K562 (cell line): ENCODE results near the gene KSR2. TPM values are rescaled to one million over a fixed set of nuclear protein-coding genes. Genes with fewer than 3 reads are reported as not detected.

Experiments used
- ATAC-seq: fragments of 200-7000 bp; cut with Tn5 transposase; 3 replicates; pipeline ENCODE4 v1.9.1; 2020; ENCODE audit warnings: moderate library complexity
- BruUV-seq: library from RNA; stranded (reverse); fragments of 400-500 nt; replicated peaks from 2 replicates; lab custom pipeline; 2021; lab: Mats Ljungman, UMichigan
- CTCF ChIA-PET: fragments of 300-600 bp; formaldehyde crosslinking; extraction: SDS; loops from one replicate; lab custom pipeline; 2021; ENCODE audit warnings: low intra/inter-chr PET ratio; lab: Yijun Ruan, JAX
- POLR2A ChIA-PET: fragments of 300-600, 350-650 bp; sonication (Branson Sonifier 250); formaldehyde crosslinking; extraction: SDS; loops from one replicate; lab custom pipeline; 2021; ENCODE audit warnings: antibody characterized with exemption, inconsistent platforms; lab: Yijun Ruan, JAX
- DNase-seq, 4 experiments: peaks; one replicate each; pipeline versions ENCODE4 v3.0.0 to v3.0.0-alpha.2; 2011 to 2018; ENCODE audit warnings: low spot score in 3 of 4, mixed read lengths in 3 of 4; ENCODE audit errors: extremely low read depth in 1 of 4
- FAIRE-seq: peaks from 2 replicates; lab custom pipeline; 2011; peaks lifted over from hg19 to GRCh38; lab: Jason Lieb, UNC
- H2AFZ ChIP-seq: 2 replicates; pipeline ENCODE4 v1.6.0; 2011; ENCODE audit warnings: low read depth, low read length, control low read depth, inconsistent platforms
- H3K27ac ChIP-seq: fragments of 200-600 bp; 3 replicates; pipeline ENCODE4 v1.8.0; 2011; ENCODE audit warnings: low read depth, mild to moderate bottlenecking, control low read depth, inconsistent platforms, low read length, moderate library complexity, mixed read lengths; ENCODE audit errors: extremely low read depth
- H3K27me3 ChIP-seq, 2 experiments: fragments of 300-600 bp in 1 of 2; 2 replicates in 1 of 2; 3 replicates in 1 of 2; pipeline versions ENCODE4 v1.6.0 to v1.8.0; 2011; ENCODE audit warnings: inconsistent platforms in 2 of 2, low read length in 2 of 2, mild to moderate bottlenecking in 1 of 2, mixed read lengths in 1 of 2, moderate library complexity in 1 of 2; ENCODE audit not compliant: control insufficient read depth in 2 of 2, insufficient read depth in 2 of 2
- H3K36me3 ChIP-seq: fragments of 300-600 bp; 3 replicates; pipeline ENCODE4 v1.8.0; 2011; ENCODE audit warnings: mild to moderate bottlenecking, low read length, inconsistent platforms; ENCODE audit not compliant: control insufficient read depth, insufficient read depth
- H3K4me1 ChIP-seq, 2 experiments: fragments of 200-600 bp in 1 of 2; replicated peaks in 1 of 2; 2 replicates in 1 of 2; 3 replicates in 1 of 2; pipeline versions ENCODE4 v1.5.1 to v1.8.0; 2011; ENCODE audit warnings: inconsistent platforms in 2 of 2, low read length in 2 of 2, mild to moderate bottlenecking in 1 of 2, mixed read lengths in 1 of 2, moderate library complexity in 1 of 2; ENCODE audit not compliant: control insufficient read depth in 2 of 2, insufficient read depth in 2 of 2
- H3K4me2 ChIP-seq: 2 replicates; pipeline ENCODE4 v1.6.1; 2011; ENCODE audit warnings: low read length, control low read depth, inconsistent platforms, mixed read lengths; ENCODE audit not compliant: insufficient read depth
- H3K4me3 ChIP-seq: fragments of 200-600 bp; sonication (generic), shearing (Covaris generic); 2 replicates; pipeline ENCODE4 v1.5.1; 2016; ENCODE audit warnings: control low read depth, inconsistent platforms
- H3K79me2 ChIP-seq: fragments of 200-600 bp; 3 replicates; pipeline ENCODE4 v1.8.0; 2011; ENCODE audit warnings: low read length, inconsistent platforms; ENCODE audit not compliant: control insufficient read depth, insufficient read depth
- H3K9ac ChIP-seq, 2 experiments: 2 replicates each; pipeline versions ENCODE4 v1.6.0 to v1.6.1; 2011; ENCODE audit warnings: low read depth in 2 of 2, low read length in 2 of 2, control low read depth in 1 of 2, inconsistent platforms in 1 of 2, mild to moderate bottlenecking in 1 of 2, mixed read lengths in 1 of 2; ENCODE audit not compliant: insufficient read depth in 1 of 2
- H3K9me1 ChIP-seq: one replicate; pipeline ENCODE4 v1.6.0; 2011; ENCODE audit warnings: inconsistent platforms, mild to moderate bottlenecking, low read length, moderate library complexity; ENCODE audit not compliant: control insufficient read depth, insufficient read depth
- H3K9me3 ChIP-seq: replicated peaks from 2 replicates; pipeline ENCODE4 v1.5.1; 2011; ENCODE audit warnings: low read depth, low read length, inconsistent platforms; ENCODE audit not compliant: control insufficient read depth, insufficient read depth
- H4K20me1 ChIP-seq: replicated peaks from 2 replicates; pipeline ENCODE4 v1.6.1; 2011; ENCODE audit warnings: low read length, inconsistent platforms, mixed read lengths; ENCODE audit not compliant: control insufficient read depth, insufficient read depth
- CBX2 ChIP-seq: fragments of 200-600 bp; sonication (generic); IDR thresholded peaks from one replicate; pipeline ENCODE4 v1.6.1; 2012; ENCODE audit warnings: mild to moderate bottlenecking, low read length, inconsistent platforms; ENCODE audit not compliant: insufficient read depth, poor library complexity, severe bottlenecking
- CBX5 ChIP-seq: IDR thresholded peaks from 2 replicates; pipeline ENCODE4 v1.6.1; 2014; ENCODE audit warnings: low read depth, borderline replicate concordance
- COPS2 ChIP-seq: fragments of 450-650 bp; conservative IDR thresholded peaks from 2 replicates; pipeline ENCODE4 v1.6.1; 2016; ENCODE audit warnings: mild to moderate bottlenecking, moderate library complexity
- CREB3L1 ChIP-seq: fragments of 450-650 bp; IDR thresholded peaks from 2 replicates; pipeline ENCODE4 v1.6.1; 2014; ENCODE audit warnings: low read depth, mild to moderate bottlenecking, moderate library complexity, borderline replicate concordance
- EHMT2 ChIP-seq: fragments of 450-650 bp; IDR thresholded peaks from 2 replicates; pipeline ENCODE4 v1.6.1; 2018; ENCODE audit warnings: antibody characterized with exemption
- MAFK ChIP-seq: IDR thresholded peaks from 2 replicates; pipeline ENCODE4 v1.6.1; 2011; ENCODE audit warnings: low read length, improper control_type of control experiment
- MAZ ChIP-seq, 2 experiments: fragments of 450-650 bp in 1 of 2; sonication (generic) in 1 of 2; formaldehyde crosslinking; IDR thresholded peaks in 1 of 2; conservative IDR thresholded peaks in 1 of 2; 2 replicates each; pipeline versions ENCODE4 v1.4.0 to v1.5.0; 2020; ENCODE audit warnings: mild to moderate bottlenecking in 1 of 2, missing genetic modification reagents in 1 of 2
- RFX1 ChIP-seq: fragments of 450-650 bp; IDR thresholded peaks from 2 replicates; pipeline ENCODE4 v1.6.1; 2016; ENCODE audit warnings: mild to moderate bottlenecking, moderate library complexity
- SETDB1 ChIP-seq: IDR thresholded peaks from one replicate; pipeline ENCODE4 v1.6.1; 2012; ENCODE audit warnings: low read length, control low read depth, inconsistent platforms
- SIRT6 ChIP-seq: IDR thresholded peaks from one replicate; pipeline ENCODE4 v1.6.1; 2012; ENCODE audit warnings: low read depth, mild to moderate bottlenecking, control low read depth, inconsistent platforms, low read length, moderate library complexity
- SREBF2 ChIP-seq: sonication (generic); formaldehyde crosslinking; IDR thresholded peaks from 2 replicates; pipeline ENCODE4 v1.4.0; 2020; ENCODE audit warnings: mild to moderate bottlenecking, missing genetic modification reagents
- TAF15 ChIP-seq: fragments of 200-400 bp; formaldehyde crosslinking; IDR thresholded peaks from 2 replicates; pipeline ENCODE4 v1.6.1; 2017; ENCODE audit warnings: mild to moderate bottlenecking, low read depth, low read length, moderate library complexity
- VEZF1 ChIP-seq: fragments of 200-800 bp; sonication (Bioruptor generic); IDR thresholded peaks from 2 replicates; pipeline ENCODE4 v1.6.1; 2017; ENCODE audit warnings: missing genetic modification characterization, missing compliant biosample characterization
- YY1 ChIP-seq, 3 experiments: IDR thresholded peaks; 2 replicates each; pipeline ENCODE4 v1.6.1; 2011; ENCODE audit warnings: low read length in 2 of 3, mild to moderate bottlenecking in 2 of 3, moderate library complexity in 2 of 3, borderline replicate concordance in 1 of 3, control low read depth in 1 of 3, low read depth in 1 of 3; ENCODE audit not compliant: insufficient read depth in 3 of 3, insufficient replicate concordance in 2 of 3, control insufficient read depth in 1 of 3, insufficient read length in 1 of 3; ENCODE audit errors: extremely low read depth in 1 of 3
- ZNF551 ChIP-seq: fragments of 250-450 bp; sonication (Bioruptor Pico); IDR thresholded peaks from 2 replicates; pipeline ENCODE4 v1.5.0; 2021; ENCODE audit warnings: mild to moderate bottlenecking, moderate library complexity
- ZNF764 ChIP-seq: fragments of 250-450 bp; sonication (Bioruptor Pico); IDR thresholded peaks from 2 replicates; pipeline ENCODE4 v1.4.0; 2020; ENCODE audit warnings: low read depth, mild to moderate bottlenecking, moderate library complexity
- WGBS: fragments of 100-300 bp; shearing (Covaris generic); methylation state at CpG from one replicate; pipeline ENCODE4 v1.1.6; 2016; ENCODE audit warnings: low coverage, mixed read lengths; ENCODE audit not compliant: insufficient coverage; ENCODE audit errors: missing lambda C conversion rate; 5-methylcytosine and 5-hydroxymethylcytosine counted together
- in situ Hi-C: fragments of 300-500 bp; cut with MboI; formaldehyde crosslinking; loops from 4 replicates; pipeline ENCODE4 v1.15.0; 2018; ENCODE audit warnings: inconsistent platforms, mixed read lengths
- intact Hi-C: fragments of 100-400 bp; cut with micrococcal nuclease; formaldehyde crosslinking; loops from 2 replicates; pipeline ENCODE4 v1.14.2; 2022
- polyA plus RNA-seq, 8 experiments: library from polyadenylated mRNA; depleted of rRNA in 4 of 8; stranded (reverse) in 5 of 8; unstranded in 3 of 8; fragments of >200 nt; fragmentation: Nextera tagmentation in 2 of 8; fragmentation: Illumina TruSeq in 1 of 8; extraction: Ambion mirVana in 2 of 8; extraction: Trizol in 1 of 8; gene quantifications; 2 replicates each; pipeline versions ENCODE4 v1.2.1 to v1.2.3, GENCODE V29; 2011 to 2014; ENCODE audit warnings: inconsistent platforms in 1 of 8, missing spikeins in 1 of 8
- total RNA-seq, 7 experiments: library from RNA; depleted of rRNA in 6 of 7; stranded (reverse); fragments of >200 nt in 6 of 7; fragmentation: Illumina TruSeq in 2 of 7; extraction: Trizol in 2 of 7; gene quantifications; 2 replicates each; pipeline versions ENCODE4 v1.2.1 to v1.2.3, GENCODE V29; 2011 to 2021; ENCODE audit warnings: low replicate concordance in 1 of 7

The KSR2 gene
- total and polyA plus RNA-seq, 9 of the 15 experiments (the other 6 are each of a cell fraction or from before 2014, with no cell fraction given), result not detected

- TF ChIP-seq VEZF1 (CRISPR knock-in tag), result no peak
- TF ChIP-seq YY1 (IDR thresholded peaks at IDR 0.05; ENCODE audit: borderline replicate concordance in 1 of 3, control insufficient read depth in 1 of 3, extremely low read depth in 1 of 3, insufficient read depth in 3 of 3, insufficient read length in 1 of 3, insufficient replicate concordance in 2 of 3, low read depth in 1 of 3, low read length in 2 of 3), result no peak
- TF ChIP-seq TAF15, result no peak
- no peak for TF ChIP-seq MAFK
- TF ChIP-seq CBX5, result no peak
- no peak for TF ChIP-seq SETDB1
- TF ChIP-seq SIRT6, result no peak
These were observed 92.4 kb downstream of the KSR2 start (continued) for GRCh38 chr12:117876436-117876816.

GRCh38 chr12:117875744-117876435 is 92.9 kb downstream of the KSR2 start:
- no peak overlapping the region for H2AFZ ChIP-seq
- H3K4me2 ChIP-seq, result no peak overlapping the region
- H4K20me1 ChIP-seq, result no peaks in the 10 kb centered on the region
- H3K9ac ChIP-seq, result no peak overlapping the region
- H3K27me3 ChIP-seq, result peaks cover 17 to 24% of the 10 kb centered on the region in 2 experiments; a peak in 4 of 5 replicates
- BruUV-seq, result no TSS peak
- H3K79me2 ChIP-seq, result no peaks in the 10 kb centered on the region
- 4% methylated on average over 23 of the region's 29 CpGs for WGBS
- POLR2A ChIA-PET, result interaction anchor here (0.6 to 0.7 kb wide), 3 partner anchors 19 to 667 kb away, joined by 3 read pairs; no protein-coding TSS in a partner anchor
- peaks cover 0 to 4% of the 10 kb centered on the region in 2 experiments; a peak in 1 of 5 replicates for H3K4me1 ChIP-seq
- in situ Hi-C loops, result loop anchor here (10.0 kb wide), 1 partner anchor 509 kb away; no protein-coding TSS in a partner anchor
- H3K36me3 ChIP-seq, result no peaks in the 10 kb centered on the region
- CTCF ChIA-PET, result interaction anchor here (0.7 to 2.7 kb wide), 3 partner anchors 159 to 1161 kb away, joined by 3 to 23 read pairs (median 3); no protein-coding TSS in a partner anchor
- no peaks in the 10 kb centered on the region for H3K9me1 ChIP-seq
- FAIRE-seq, result no peak
- H3K4me3 ChIP-seq, result no peak overlapping the region
- no peaks in the 10 kb centered on the region for H3K9me3 ChIP-seq
- ATAC-seq, result peak; percentile 39
- DNase-seq, result peak in 3 of 4 experiments; percentile 12 to 24 (median 15)
- intact Hi-C loops, result loop anchor here (2.0 to 10.0 kb wide), 4 partner anchors 159 to 501 kb away; partner anchors contain the start of gene SUDS3
- no peak overlapping the region for H3K27ac ChIP-seq
- TF ChIP-seq COPS2 (no peak), ZNF764 (CRISPR knock-in tag) (no peak), SREBF2 (no peak), CREB3L1 (no peak), ZNF551 (no peak), RFX1 (peak; percentile 93), EHMT2 (no peak), MAZ (CRISPR knock-in tag; conservative IDR thresholded peaks at IDR 0.05 in 1 of 2, IDR thresholded peaks at IDR 0.05 in 1 of 2) (no peak), CBX2 (no peak)
